Measurements from ENCODE around the gene AKT1. TPM values are rescaled to one million over a fixed set of nuclear protein-coding genes. Genes with fewer than 3 reads are reported as not detected.

The AKT1 gene
- total and polyA plus RNA-seq, 2 of the 4 experiments (the other 2 are of a cell fraction): 193 to 221 TPM

- H3K9me1 ChIP-seq (ENCODE audit: insufficient read depth, low read length): peaks cover 5% of the 10 kb centered on the region; the same call in 1 of the 2 replicates
- H4K20me1 ChIP-seq (ENCODE audit: insufficient read depth, low read length): no peaks in the 10 kb centered on the region
- H4K91ac ChIP-seq (ENCODE audit: insufficient read depth, low read depth, low read length): no peak overlapping the region
- no peak for TF ChIP-seq RCOR1 (IDR thresholded peaks at IDR 0.05; ENCODE audit: insufficient replicate concordance, low read length)
- no peak for TF ChIP-seq SMC3 (IDR thresholded peaks at IDR 0.05; ENCODE audit: low read depth, low read length)
- no peak for TF ChIP-seq CEBPB (IDR thresholded peaks at IDR 0.05; ENCODE audit: low read depth, low read length)
- TF ChIP-seq CTCF (conservative IDR thresholded peaks at IDR 0.05; ENCODE audit: low read depth, low read length): no peak
- TF ChIP-seq FOS (IDR thresholded peaks at IDR 0.05; ENCODE audit: low read depth, low read length): no peak
- ATAC-seq (ENCODE audit: low read depth): no peak
- H3K4me2 ChIP-seq (ENCODE audit: low read depth, low read length): no peak overlapping the region
- H2BK120ac ChIP-seq (ENCODE audit: low read depth, low read length): no peak overlapping the region
- no peak overlapping the region for H3K56ac ChIP-seq (ENCODE audit: extremely low read depth, insufficient read depth, low read length)
- H3K4ac ChIP-seq (ENCODE audit: low read depth, low read length): no peak overlapping the region
- H2BK5ac ChIP-seq (ENCODE audit: low read depth, low read length, poor library complexity, severe bottlenecking): no peak overlapping the region
- dilution Hi-C loops (cut with HindIII; ENCODE audit: low sequenced_read_pairs, unreplicated experiment): no loop called here
- 63% methylated on average over 2 of the region's 6 CpGs; no CpG with 5 or more reads in 1 of the 2 experiments for WGBS, 2 experiments (ENCODE audit: extremely low coverage in 2 of 2, insufficient read length in 1 of 2)
- H4K5ac ChIP-seq (ENCODE audit: low read depth, low read length): no peak overlapping the region
- no peaks in the 10 kb centered on the region for H3K79me1 ChIP-seq (ENCODE audit: low read depth in 1 of 2, low read length in 2 of 2)
- H2BK20ac ChIP-seq (ENCODE audit: low read depth, low read length): no peak overlapping the region
- in situ Hi-C loops (cut with MboI; ENCODE audit: low sequenced_read_pairs): no loop called here
- H3K4me1 ChIP-seq (ENCODE audit: control insufficient read depth, insufficient read depth, low read length): peaks cover 15% of the 10 kb centered on the region
- H2AK9ac ChIP-seq (replicated peaks; ENCODE audit: low read depth, low read length, poor library complexity): peak overlapping the region; percentile 52
- no peak overlapping the region for H3K27ac ChIP-seq (ENCODE audit: insufficient read depth, low read length)
- no peak for DNase-seq
- no peak overlapping the region for H3K18ac ChIP-seq (ENCODE audit: low read depth, low read length)
- no peak overlapping the region for H3K23ac ChIP-seq (ENCODE audit: low read depth, low read length)
- peak overlapping the region; percentile 10 for H2AFZ ChIP-seq (replicated peaks; ENCODE audit: low read length, poor library complexity)
- no peaks in the 10 kb centered on the region for H3K9me3 ChIP-seq (ENCODE audit: control insufficient read depth, insufficient read depth, low read length)
- H4K8ac ChIP-seq (ENCODE audit: low read depth in 2 of 2, low read length in 2 of 2): no peak overlapping the region
- H3K14ac ChIP-seq (replicated peaks; ENCODE audit: low read depth, low read length): no peak overlapping the region
- BruUV-seq (replicated peaks): no TSS peak
- no peak overlapping the region; the same call in 1 of the 2 replicates for H2AK5ac ChIP-seq (ENCODE audit: low read depth, low read length)
- intact Hi-C loops (cut with micrococcal nuclease): no loop called here
- H3K36me3 ChIP-seq (ENCODE audit: control insufficient read depth, insufficient read depth, low read length): no peaks in the 10 kb centered on the region
- no peaks in the 10 kb centered on the region for H3K27me3 ChIP-seq (ENCODE audit: control insufficient read depth, insufficient read depth, low read length)
- ChIA-PET POLR2A (ENCODE audit: unreplicated experiment) (no interaction called here), CTCF (no interaction called here)
- no peak overlapping the region for H2BK15ac ChIP-seq (ENCODE audit: low read depth, low read length)
- H3K9ac ChIP-seq (ENCODE audit: low read depth, low read length): no peak overlapping the region
- H3K4me3 ChIP-seq (ENCODE audit: insufficient read depth, low read depth, low read length): no peak overlapping the region
Observed at GRCh38 chr14:104734051-104734587, 61.4 kb downstream of the AKT1 start.
